Esophagus muscularis mucosa (tissue), 4 donors: ENCODE measurements around the gene NKD2. TPM values are rescaled to one million over a fixed set of nuclear protein-coding genes. Genes with fewer than 3 reads are reported as not detected.

Source experiments
- DNase-seq: peaks from one replicate; pipeline ENCODE4 v3.0.0-alpha.2; 2017; ENCODE audit errors: extremely low spot score
- H3K27ac ChIP-seq, 4 donors: fragments of 200-600 bp; sonication (generic); replicated peaks in 1 of 4; 1 replicate in 3 of 4; 2 replicates in 1 of 4; pipeline ENCODE4 v1.5.1; 2016 to 2019; ENCODE audit warnings: mild to moderate bottlenecking in 1 of 4
- H3K27me3 ChIP-seq, 4 donors: fragments of 200-600 bp; sonication (generic); one replicate each; pipeline versions ENCODE4 v1.5.1 to v1.6.0; 2016 to 2019
- H3K36me3 ChIP-seq, 4 donors: fragments of 200-600 bp; sonication (generic); one replicate each; pipeline ENCODE4 v1.5.1; 2016 to 2019
- H3K4me1 ChIP-seq, 4 donors: fragments of 200-600 bp; sonication (generic); one replicate each; pipeline ENCODE4 v1.5.1; 2016 to 2019
- H3K4me3 ChIP-seq, 4 donors: fragments of 200-600 bp; sonication (generic); 1 replicate in 2 of 4; 2 replicates in 2 of 4; pipeline ENCODE4 v1.5.1; 2016 to 2019; ENCODE audit warnings: mild to moderate bottlenecking in 4 of 4, moderate library complexity in 1 of 4
- H3K9me3 ChIP-seq, 4 donors: fragments of 200-600 bp; sonication (generic); 1 replicate in 3 of 4; 2 replicates in 1 of 4; pipeline ENCODE4 v1.5.1; 2016 to 2019
- EP300 ChIP-seq: sonication (generic); formaldehyde crosslinking; IDR thresholded peaks from one replicate; pipeline ENCODE4 v1.6.1; 2017; ENCODE audit warnings: antibody characterized with exemption
- POLR2A ChIP-seq: fragments of 450-650 bp; IDR thresholded peaks from one replicate; pipeline ENCODE4 v1.6.1; 2017; ENCODE audit warnings: antibody characterized with exemption, moderate library complexity, mild to moderate bottlenecking, low read depth
- POLR2AphosphoS5 ChIP-seq, 2 donors: sonication (generic); formaldehyde crosslinking; IDR thresholded peaks; one replicate each; pipeline ENCODE4 v1.6.1; 2017; ENCODE audit warnings: antibody characterized with exemption in 2 of 2
- WGBS: methylation state at CpG from one replicate; pipeline ENCODE4 v1.1.5; 2018; 5-methylcytosine and 5-hydroxymethylcytosine counted together
- intact Hi-C: fragments of 100-400 bp; cut with DNase I; formaldehyde crosslinking; loops from one replicate; pipeline ENCODE4 v1.15.1; 2023
- total RNA-seq, 4 donors: library from RNA; depleted of rRNA; stranded (reverse); fragments of >200 nt; gene quantifications; one replicate each; pipeline versions ENCODE4 v1.1.0 to v1.2.1, GENCODE V29; 2016
- TF ChIP-seq, protein P1 (sequence below), 3 experiments: fragments of 200-600 bp in 2 of 3; fragments of 450-650 bp in 1 of 3; sonication (generic) in 2 of 3; IDR thresholded peaks; one replicate each; pipeline ENCODE4 v1.5.1; 2017 to 2019; ENCODE audit warnings: antibody characterized with exemption in 3 of 3, mild to moderate bottlenecking in 2 of 3, moderate library complexity in 1 of 3

NKD2 gene
- total RNA-seq, 4 donors from 2014 or later = 3.0 to 6.6 (median 5.4) TPM

DNA sequence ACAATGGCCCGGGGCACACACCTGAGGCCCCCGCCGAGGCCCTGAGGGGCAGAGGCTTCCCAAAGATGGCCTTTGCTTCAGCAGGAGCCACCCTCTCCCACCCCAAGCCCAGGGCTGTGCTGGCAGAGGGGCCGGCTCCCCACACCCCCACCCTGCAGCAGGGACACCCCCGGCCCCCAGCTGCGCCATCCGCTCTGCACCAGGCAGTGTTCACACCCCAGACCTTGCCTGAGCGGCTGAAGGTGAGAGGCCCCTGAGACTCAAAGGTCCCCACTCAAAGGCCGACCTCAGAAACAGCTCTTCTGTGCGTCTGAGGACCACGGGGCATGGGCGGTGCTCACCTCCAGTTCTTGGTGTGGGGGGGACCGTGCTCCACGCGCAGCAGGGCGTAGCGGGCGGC is 65.6 kb downstream of the NKD2 start:
- intact Hi-C loops = no loop called here
- no peak for DNase-seq
- H3K27ac ChIP-seq = no peak overlapping the region
- H3K4me1 ChIP-seq = no peaks in the 10 kb centered on the region
- WGBS = 87% methylated on average over 3 of the region's 18 CpGs
- H3K27me3 ChIP-seq = no peaks in the 10 kb centered on the region
- H3K9me3 ChIP-seq = no peaks in the 10 kb centered on the region
- peaks cover 33 to 68% (median 67%) of the 10 kb centered on the region in 4 donors for H3K36me3 ChIP-seq
- H3K4me3 ChIP-seq = no peak overlapping the region
- TF ChIP-seq POLR2A (no peak), EP300 (no peak), POLR2AphosphoS5 (IDR thresholded peaks at IDR 0.05) (no peak)
- TF ChIP-seq, protein P1, sequence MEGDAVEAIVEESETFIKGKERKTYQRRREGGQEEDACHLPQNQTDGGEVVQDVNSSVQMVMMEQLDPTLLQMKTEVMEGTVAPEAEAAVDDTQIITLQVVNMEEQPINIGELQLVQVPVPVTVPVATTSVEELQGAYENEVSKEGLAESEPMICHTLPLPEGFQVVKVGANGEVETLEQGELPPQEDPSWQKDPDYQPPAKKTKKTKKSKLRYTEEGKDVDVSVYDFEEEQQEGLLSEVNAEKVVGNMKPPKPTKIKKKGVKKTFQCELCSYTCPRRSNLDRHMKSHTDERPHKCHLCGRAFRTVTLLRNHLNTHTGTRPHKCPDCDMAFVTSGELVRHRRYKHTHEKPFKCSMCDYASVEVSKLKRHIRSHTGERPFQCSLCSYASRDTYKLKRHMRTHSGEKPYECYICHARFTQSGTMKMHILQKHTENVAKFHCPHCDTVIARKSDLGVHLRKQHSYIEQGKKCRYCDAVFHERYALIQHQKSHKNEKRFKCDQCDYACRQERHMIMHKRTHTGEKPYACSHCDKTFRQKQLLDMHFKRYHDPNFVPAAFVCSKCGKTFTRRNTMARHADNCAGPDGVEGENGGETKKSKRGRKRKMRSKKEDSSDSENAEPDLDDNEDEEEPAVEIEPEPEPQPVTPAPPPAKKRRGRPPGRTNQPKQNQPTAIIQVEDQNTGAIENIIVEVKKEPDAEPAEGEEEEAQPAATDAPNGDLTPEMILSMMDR (IDR thresholded peaks at IDR 0.05) = no peak

DNA sequence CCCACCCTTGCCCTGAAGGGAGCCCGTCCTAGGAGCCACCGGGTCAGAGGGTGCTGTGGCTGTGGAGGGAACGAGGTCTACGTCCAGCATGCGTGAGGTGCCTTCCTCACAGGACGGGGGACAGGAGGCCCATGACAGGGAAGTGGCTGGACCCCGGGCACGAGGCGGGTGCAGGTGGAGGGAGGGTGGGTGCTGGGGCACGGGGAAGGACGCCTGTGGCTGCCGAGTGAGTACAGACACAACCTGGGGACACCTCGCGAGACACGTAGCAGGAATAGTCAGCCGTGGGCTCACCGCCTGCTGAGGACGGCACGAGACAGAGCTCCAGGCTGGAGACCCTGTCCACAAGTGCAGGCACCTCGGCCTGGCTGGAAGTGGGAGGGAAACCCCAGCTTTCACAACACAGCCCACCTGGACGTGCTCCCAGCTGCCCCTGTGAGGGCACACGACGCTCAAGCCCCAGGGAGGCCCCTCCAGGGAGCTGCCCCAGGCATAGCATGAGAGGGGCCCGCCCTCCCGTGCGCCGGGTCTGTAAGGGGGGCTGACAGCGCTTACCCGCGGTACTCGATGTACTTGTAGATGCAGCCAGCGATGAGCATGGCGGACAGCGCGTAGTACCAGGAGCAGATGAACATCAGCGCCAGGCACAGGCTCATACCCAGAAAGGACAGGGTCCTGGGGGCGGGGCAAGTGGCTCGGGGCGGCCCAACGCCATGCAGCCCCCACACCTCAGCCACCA is 66.4 kb downstream of the NKD2 start:
- Histone ChIP-seq H3K27me3 (no peaks in the 10 kb centered on the region), H3K4me3 (no peak overlapping the region), H3K9me3 (no peaks in the 10 kb centered on the region), H3K27ac (no peak overlapping the region), H3K4me1 (no peaks in the 10 kb centered on the region), H3K36me3 (peaks cover 31 to 70% (median 69%) of the 10 kb centered on the region in 4 donors)
- 94% methylated on average over 19 of the region's 40 CpGs for WGBS
- intact Hi-C loops = no loop called here
- TF ChIP-seq, protein P1 (IDR thresholded peaks at IDR 0.05) = no peak
- no peak for TF ChIP-seq EP300
- no peak for TF ChIP-seq POLR2A
- no peak for TF ChIP-seq POLR2AphosphoS5 (IDR thresholded peaks at IDR 0.05)
- DNase-seq = no peak

DNA sequence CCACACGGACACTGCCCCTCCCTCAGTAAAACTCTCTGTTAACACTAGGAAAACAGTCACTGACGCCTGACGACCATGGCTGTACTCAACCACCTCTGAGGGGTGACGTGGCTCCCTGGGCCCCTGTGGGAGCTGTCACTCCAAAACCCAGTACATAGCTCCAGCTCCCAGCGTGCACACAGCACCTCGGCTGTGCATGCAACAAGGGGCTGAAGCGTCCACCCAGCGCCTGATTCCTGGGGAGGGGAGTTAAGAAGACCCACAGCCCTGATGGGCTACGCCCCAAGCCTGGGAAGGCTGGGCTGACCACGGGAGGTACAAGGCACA is 66.9 kb downstream of the NKD2 start:
- intact Hi-C loops = no loop called here
- 68% methylated on average over 7 of the region's 10 CpGs for WGBS
- Histone ChIP-seq H3K36me3 (peaks cover 31 to 75% (median 72%) of the 10 kb centered on the region in 4 donors), H3K27me3 (no peaks in the 10 kb centered on the region), H3K9me3 (no peaks in the 10 kb centered on the region), H3K27ac (no peak overlapping the region), H3K4me3 (no peak overlapping the region), H3K4me1 (no peaks in the 10 kb centered on the region)
- no peak for TF ChIP-seq POLR2AphosphoS5 (IDR thresholded peaks at IDR 0.05)
- TF ChIP-seq, protein P1 (IDR thresholded peaks at IDR 0.05) = no peak
- no peak for TF ChIP-seq POLR2A
- TF ChIP-seq EP300 = no peak
- DNase-seq = no peak

DNA sequence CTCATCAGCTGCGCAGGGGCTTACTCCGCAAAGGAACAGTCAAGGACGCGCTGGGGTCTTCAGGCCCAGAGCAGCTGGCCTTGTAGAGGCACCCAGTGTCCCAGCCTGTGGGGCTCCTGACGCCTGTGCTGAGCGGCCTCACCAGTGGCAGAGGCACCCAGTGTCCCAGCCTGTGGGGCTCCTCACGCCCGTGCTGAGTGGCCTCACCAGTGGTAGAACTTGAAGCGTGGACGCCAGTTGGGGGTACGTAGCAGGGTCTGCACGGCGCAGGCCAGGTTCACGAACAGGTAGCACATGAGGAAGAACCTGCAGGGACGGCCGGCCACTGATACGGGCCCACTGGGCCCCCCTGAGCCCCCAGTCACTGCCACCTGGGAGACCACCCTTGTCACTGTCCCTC is 67.3 kb downstream of the NKD2 start:
- peaks cover 31 to 79% (median 76%) of the 10 kb centered on the region in 4 donors for H3K36me3 ChIP-seq
- no peaks in the 10 kb centered on the region for H3K9me3 ChIP-seq
- H3K4me1 ChIP-seq = no peaks in the 10 kb centered on the region
- H3K27ac ChIP-seq = no peak overlapping the region
- intact Hi-C loops = no loop called here
- no peak overlapping the region for H3K4me3 ChIP-seq
- 96% methylated on average over 16 of the region's 17 CpGs for WGBS
- TF ChIP-seq POLR2AphosphoS5 (IDR thresholded peaks at IDR 0.05) = no peak
- DNase-seq = no peak
- no peaks in the 10 kb centered on the region for H3K27me3 ChIP-seq

DNA sequence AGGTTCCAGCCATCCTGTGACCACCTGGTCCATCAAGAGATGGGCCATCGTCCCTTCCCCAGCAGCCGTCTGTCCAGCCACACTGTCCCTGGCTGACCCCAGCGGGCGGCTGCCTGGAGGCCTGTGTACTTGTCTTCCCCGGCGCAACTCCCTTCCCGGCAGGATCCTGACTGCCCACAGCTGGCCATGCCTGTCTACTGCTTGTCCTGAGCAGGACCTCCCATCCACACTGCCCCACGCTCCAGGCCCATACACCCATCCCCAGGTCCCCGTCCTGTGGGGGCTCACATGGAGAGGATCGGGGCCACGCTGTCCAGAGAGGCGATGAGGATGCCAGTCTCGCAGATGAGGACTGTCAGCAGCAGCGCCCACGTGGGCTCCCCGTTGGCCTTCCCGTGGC is 67.8 kb downstream of the NKD2 start:
- no peaks in the 10 kb centered on the region for H3K9me3 ChIP-seq
- TF ChIP-seq, protein P1 (IDR thresholded peaks at IDR 0.05) = no peak
- TF ChIP-seq POLR2AphosphoS5 (IDR thresholded peaks at IDR 0.05) = no peak
- no peak for TF ChIP-seq POLR2A
- no peak for TF ChIP-seq EP300
- H3K36me3 ChIP-seq = peaks cover 31 to 84% (median 80%) of the 10 kb centered on the region in 4 donors
- intact Hi-C loops = no loop called here
- no peak overlapping the region for H3K27ac ChIP-seq
- DNase-seq = no peak
- no peak overlapping the region for H3K4me3 ChIP-seq
- no peaks in the 10 kb centered on the region for H3K27me3 ChIP-seq
- no peaks in the 10 kb centered on the region for H3K4me1 ChIP-seq
- 91% methylated on average over 13 of the region's 17 CpGs for WGBS
